D721Med (cell line): ENCODE data around the gene RIPOR2.
"Not testable (repeated sequence)": the region's sequence is repeated elsewhere in the genome, so short reads cannot be mapped to it uniquely, and the experiment has no call there.

Experiments used
- DNase-seq: peaks from one replicate; pipeline ENCODE4 v3.0.0; 2011; ENCODE audit warnings: low spot score; ENCODE audit not compliant: insufficient read length
- FAIRE-seq: peaks from 2 replicates; lab custom pipeline; 2011; peaks lifted over from hg19 to GRCh38; lab: Jason Lieb, UNC
- CTCF ChIP-seq: IDR thresholded peaks from 2 replicates; pipeline ENCODE4 v1.5.1; 2012; ENCODE audit warnings: mild to moderate bottlenecking, control low read depth; ENCODE audit not compliant: insufficient read depth; ENCODE audit errors: missing control alignments

Gene RIPOR2

GRCh38 chr6:24883618-24884017 is 52.1 kb downstream of the RIPOR2 start:
- DNase-seq (no peak), FAIRE-seq (no peak)
- no peak for TF ChIP-seq CTCF

DNA sequence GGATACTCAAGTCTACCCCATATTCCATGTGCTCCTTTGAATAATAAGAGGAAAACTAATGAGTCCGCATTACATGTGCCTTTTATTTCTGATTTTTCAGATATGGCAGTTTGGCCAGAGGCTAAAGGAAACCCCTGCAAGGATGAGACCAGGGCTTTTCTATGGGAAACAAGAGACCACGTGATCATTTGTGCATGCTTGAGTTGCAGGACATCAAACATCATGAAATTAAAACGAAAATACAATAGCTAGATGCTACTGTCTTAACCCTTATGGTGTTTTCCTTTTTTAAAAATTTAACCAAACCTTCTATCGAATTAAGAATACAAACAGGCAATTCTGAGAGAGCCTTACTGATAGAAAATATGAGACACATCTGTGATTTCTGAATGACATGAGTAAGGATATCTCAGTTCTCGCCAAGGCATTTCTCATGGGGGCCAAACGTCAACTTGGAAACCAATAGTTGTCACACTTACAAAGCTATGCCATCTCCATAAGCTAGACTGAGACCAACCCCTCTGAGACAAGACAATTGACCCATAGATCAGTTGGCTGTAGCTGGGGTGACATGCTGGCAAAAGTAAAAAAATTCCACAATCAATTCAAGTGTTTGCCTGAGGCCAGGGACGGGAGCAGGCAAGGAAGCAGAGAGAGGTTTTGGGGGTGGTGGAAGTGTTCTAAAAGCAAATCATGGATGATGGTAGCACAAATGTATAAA is 52.8 kb downstream of the RIPOR2 start:
- FAIRE-seq: no peak
- TF ChIP-seq CTCF: no peak
- DNase-seq: no peak

DNA sequence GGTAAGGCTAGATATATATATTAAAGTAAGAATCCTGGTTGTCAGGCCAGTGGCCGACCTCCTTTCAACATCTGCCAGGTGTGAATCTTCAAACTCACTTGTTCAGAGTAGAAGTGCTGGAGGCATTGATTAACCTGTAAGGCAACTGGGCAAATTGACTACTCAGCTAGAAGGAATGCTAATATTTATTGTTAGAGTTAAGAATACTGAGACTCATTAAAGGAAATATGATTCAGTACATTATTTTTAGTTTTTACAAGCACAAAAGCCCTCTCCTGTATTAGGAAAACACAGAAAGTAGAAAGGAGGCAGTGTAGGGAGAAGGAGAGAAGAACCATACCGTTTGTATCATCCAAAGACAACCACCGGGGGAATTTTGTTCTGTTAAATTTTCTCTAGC is 53.5 kb downstream of the RIPOR2 start:
- DNase-seq (no peak), FAIRE-seq (no peak)
- no peak for TF ChIP-seq CTCF

- TF ChIP-seq CTCF: no peak
- FAIRE-seq: no peak
- no peak for DNase-seq
Observed at GRCh38 chr6:24881376-24881775, 54.4 kb downstream of the RIPOR2 start.

DNA sequence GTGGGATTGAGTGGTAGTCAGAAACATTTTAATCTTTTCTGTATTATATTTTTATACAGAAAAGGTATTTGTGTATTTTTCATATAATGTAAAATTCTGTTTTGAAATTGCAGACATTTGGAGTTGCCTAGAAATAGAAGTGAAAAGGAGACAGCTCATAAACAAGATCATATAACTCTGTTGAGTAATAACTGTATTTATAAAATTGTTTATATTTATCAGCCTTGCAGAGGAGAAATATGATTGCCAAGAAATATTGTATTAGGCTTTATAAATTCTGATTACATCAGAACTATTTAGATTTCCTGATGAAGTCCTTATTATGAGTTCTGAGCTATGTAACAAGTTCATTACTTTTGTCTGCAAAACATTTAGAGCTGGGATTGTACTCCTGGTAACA is 55.3 kb downstream of the RIPOR2 start:
- TF ChIP-seq CTCF: no peak
- FAIRE-seq: no peak
- no peak for DNase-seq

- no peak for TF ChIP-seq CTCF
- DNase-seq (no peak), FAIRE-seq (no peak)
Observed at GRCh38 chr6:24879351-24879750, 56.4 kb downstream of the RIPOR2 start.

- DNase-seq, FAIRE-seq: not testable (repeated sequence)
Observed at GRCh38 chr6:24877747-24878146, 58.0 kb downstream of the RIPOR2 start.
